Measurements from ENCODE around the gene SLC10A1.

The SLC10A1 gene

DNA sequence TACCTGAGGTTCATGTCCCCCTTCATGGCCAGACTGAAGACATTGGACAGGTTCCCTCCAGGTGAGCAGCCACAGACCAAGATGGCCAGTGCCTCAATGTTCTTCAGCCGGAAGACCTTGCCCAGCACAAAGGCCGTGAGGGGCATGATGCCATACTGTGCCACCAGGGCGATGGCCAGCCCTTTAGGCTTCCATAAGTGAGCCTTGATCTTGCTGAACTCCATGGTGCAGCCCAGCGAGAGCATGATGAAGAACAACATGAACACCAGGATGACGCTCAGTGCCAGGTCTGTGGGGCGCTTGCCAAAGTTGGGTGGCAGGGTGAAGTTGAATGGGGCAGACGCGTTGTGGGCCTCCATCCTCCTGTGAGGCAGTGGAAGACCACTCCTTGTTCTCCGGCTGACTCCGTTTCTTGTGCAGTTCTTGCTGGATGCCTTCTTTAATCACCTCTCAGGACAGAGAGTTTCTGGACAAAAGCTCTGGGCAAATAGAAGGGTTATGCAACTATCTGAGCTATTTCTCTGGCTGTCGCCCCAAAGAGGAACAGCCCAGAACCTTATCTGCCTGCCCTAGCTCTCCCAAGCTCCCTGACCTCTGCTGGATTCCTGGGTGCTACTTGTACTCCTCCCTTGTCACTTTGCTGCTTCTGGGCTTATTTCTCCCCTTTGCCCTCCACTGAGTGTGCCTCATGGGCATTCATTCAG lies at the start of gene SLC10A1:
SLC10A1 (minus strand) TSS at position 445 of the 704 bp plus-strand sequence; CDS start at position 359, 86 bp downstream.
- Mint-ChIP-seq H3K4me1 (no peaks in the 10 kb centered on the region), H3K9me3 (peaks cover 0 to 3% of the 10 kb centered on the region in 2 donors), H3K36me3 (peaks cover 10 to 12% of the 10 kb centered on the region in 2 donors), H3K4me3 (no peak within 1 kb of the TSS), H3K27me3 (peaks cover 12 to 38% of the 10 kb centered on the region in 2 donors), H3K27ac (no peak within 1 kb of the TSS)
- no peak for DNase-seq
- no peak for ATAC-seq (replicated peaks)

DNA sequence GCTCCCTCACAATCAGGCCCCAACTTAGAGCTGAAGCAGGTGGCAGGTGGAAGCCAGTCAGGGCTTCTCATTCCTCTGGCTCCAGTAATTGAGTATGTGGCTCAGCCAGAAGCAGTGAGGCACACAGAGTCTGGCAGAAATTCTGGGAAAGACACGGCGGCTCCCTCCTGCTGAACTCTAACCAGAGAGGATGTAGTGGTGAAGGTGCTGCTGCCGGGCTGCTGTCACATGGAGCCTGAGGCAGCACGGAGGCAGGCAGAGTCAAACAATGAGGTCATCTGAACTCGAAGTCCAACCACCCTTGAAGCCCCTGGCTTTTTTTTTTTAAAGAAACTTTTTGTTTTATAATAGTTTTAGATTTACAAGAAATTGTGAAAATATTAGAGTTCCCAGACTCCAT lies 48.7 kb upstream of the SLC10A1 start:
- no peak overlapping the region for H3K27ac Mint-ChIP-seq
- ATAC-seq (replicated peaks): no peak
- peaks cover 6 to 8% of the 10 kb centered on the region in 2 donors for H3K27me3 Mint-ChIP-seq
- peaks cover 0 to 2% of the 10 kb centered on the region in 2 donors for H3K4me1 Mint-ChIP-seq
- H3K9me3 Mint-ChIP-seq: no peaks in the 10 kb centered on the region
- no peaks in the 10 kb centered on the region for H3K36me3 Mint-ChIP-seq
- DNase-seq: no peak
- no peak overlapping the region for H3K4me3 Mint-ChIP-seq

DNA sequence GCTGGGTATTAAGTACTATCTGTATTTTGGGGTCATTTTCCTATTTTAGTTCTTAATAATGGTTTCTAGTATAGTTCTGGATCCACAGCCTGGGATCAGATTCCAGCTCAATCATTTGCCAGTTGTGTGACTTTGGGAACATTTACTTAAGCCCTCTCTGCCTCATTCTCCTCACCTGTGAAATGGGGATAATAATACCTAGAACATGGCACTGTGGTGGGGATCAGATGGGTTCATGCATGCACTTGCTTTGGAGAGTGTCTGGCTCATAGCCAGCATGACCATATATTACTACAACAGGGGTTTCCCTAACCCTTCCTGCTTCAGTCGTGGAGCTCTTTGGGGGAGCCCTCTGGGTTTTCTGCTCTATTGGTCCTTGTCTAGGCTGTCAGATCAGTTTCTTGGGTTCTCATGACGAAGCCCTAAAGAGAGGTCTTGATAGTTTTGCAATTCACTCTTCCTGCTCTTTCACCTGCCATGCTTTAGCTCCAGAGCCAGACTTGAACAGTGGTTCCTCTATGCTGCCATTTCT lies 48.1 kb upstream of the SLC10A1 start:
- DNase-seq (no peak), ATAC-seq (replicated peaks) (peak in 1 of 2 donors; percentile 61)
- Mint-ChIP-seq H3K27me3 (peaks cover 6 to 7% of the 10 kb centered on the region in 2 donors), H3K36me3 (no peaks in the 10 kb centered on the region), H3K27ac (no peak overlapping the region), H3K4me1 (peaks cover 0 to 2% of the 10 kb centered on the region in 2 donors), H3K9me3 (no peaks in the 10 kb centered on the region), H3K4me3 (no peak overlapping the region)

DNA sequence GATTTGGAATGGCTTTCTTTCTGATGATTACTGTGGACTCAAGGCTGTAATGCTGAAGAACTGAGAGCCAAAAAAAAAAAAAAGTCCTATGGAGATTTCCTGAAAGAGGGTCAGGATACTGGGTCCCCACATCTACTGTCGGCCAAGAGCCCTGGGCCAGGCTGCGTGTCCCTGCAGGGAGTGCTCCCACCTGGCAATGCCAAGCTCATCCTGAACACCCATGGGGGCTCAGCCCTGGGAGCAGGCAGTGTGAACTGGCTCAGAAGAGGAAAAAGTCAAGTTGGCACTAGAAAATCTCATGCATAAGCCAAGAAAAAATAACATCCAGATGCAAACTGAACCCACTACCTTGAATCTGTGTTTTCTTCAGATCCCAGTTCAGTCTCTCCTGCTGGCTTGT lies 47.1 kb upstream of the SLC10A1 start:
- Mint-ChIP-seq H3K4me3 (no peak overlapping the region), H3K9me3 (no peaks in the 10 kb centered on the region), H3K27ac (no peak overlapping the region), H3K36me3 (no peaks in the 10 kb centered on the region), H3K4me1 (peaks cover 0 to 2% of the 10 kb centered on the region in 2 donors), H3K27me3 (peaks cover 0 to 3% of the 10 kb centered on the region in 2 donors)
- ATAC-seq (replicated peaks) (no peak), DNase-seq (no peak)

DNA sequence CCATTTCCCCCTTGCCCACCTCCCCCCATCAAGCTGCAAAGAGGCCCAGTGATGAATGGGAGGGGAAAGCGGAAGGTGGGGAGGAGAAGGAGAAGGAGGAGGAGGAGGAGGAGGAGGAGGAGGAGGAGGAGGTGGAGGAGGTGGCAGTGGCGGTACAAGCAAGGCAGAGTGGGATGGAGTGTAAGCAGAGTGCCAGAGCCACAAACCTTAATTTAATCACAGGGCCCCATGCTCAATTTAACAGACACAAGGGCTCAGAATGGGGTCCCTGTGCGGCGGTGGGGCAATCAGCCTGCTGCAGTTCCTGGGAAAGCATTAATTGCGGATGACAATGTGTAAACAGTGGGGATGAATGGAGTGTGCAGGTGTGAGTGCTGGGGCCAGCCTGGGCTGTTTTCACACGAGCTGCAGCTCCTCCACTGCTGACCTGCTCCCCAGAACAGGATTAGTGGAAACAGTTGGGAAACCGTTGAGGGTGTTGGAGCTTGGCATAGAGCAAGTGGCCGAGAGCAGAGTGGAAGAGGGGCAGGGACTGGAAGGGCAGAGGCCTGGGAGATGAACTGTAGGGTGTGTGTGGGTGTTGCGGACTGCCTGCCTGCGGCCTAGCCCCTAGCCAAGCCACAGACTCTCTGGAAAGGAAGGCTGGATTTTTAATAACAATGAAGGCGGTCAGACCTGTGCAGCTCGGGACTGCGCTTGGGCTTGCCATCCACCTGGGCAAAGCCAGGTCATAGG lies 45.8 kb upstream of the SLC10A1 start:
- DNase-seq: no peak
- H3K27me3 Mint-ChIP-seq: peaks cover 0 to 3% of the 10 kb centered on the region in 2 donors
- no peaks in the 10 kb centered on the region for H3K9me3 Mint-ChIP-seq
- no peaks in the 10 kb centered on the region for H3K4me1 Mint-ChIP-seq
- no peak for ATAC-seq (replicated peaks)
- H3K27ac Mint-ChIP-seq: no peak overlapping the region
- H3K4me3 Mint-ChIP-seq: no peak overlapping the region
- H3K36me3 Mint-ChIP-seq: no peaks in the 10 kb centered on the region

DNA sequence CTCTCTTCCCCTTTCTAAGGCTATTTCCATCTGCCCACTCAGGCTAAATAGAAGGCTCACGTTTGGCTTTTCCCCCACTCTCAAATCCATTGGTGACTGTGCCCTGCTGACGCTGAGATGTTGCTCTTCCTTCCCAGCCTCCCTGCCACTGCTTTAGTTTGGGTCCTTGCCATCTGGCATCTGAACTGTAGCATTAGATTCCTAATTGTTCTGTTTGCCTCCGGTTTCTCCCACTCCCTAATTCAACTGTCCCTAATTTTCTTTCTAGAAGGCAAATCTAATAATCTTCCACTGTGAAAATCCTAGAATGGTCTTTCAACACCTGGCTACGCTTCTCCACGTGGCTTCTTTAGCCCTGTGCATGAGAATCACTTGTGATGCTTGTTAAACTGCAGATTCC lies 44.6 kb upstream of the SLC10A1 start:
- peaks cover 0 to under 1% of the 10 kb centered on the region in 2 donors for H3K27me3 Mint-ChIP-seq
- no peaks in the 10 kb centered on the region for H3K36me3 Mint-ChIP-seq
- no peak overlapping the region for H3K4me3 Mint-ChIP-seq
- ATAC-seq (replicated peaks) (no peak), DNase-seq (no peak)
- no peak overlapping the region for H3K27ac Mint-ChIP-seq
- no peaks in the 10 kb centered on the region for H3K4me1 Mint-ChIP-seq
- H3K9me3 Mint-ChIP-seq: no peaks in the 10 kb centered on the region

DNA sequence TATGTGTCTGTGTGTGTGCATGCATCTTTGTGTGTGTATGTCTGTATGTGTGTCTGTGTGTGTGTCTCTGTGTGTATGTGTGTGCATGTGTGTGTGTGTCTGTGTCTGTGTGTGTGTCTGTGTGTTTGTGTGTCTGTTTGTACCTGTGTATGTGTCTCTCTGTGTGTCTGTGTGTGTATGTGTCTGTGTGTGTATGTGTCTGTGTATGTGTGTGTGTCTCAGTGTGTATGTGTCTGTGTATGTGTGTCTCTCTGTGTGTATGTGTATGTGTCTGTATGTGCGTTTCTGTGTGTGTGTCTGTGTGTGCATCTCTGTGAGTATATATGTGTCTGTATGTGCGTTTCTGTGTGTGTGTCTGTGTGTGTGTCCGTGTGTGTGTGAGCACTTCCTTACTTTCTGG lies 42.6 kb upstream of the SLC10A1 start:
- Mint-ChIP-seq H3K27me3 (peaks cover 3 to 5% of the 10 kb centered on the region in 2 donors), H3K4me3 (no peak overlapping the region), H3K27ac (no peak overlapping the region), H3K4me1 (no peaks in the 10 kb centered on the region), H3K36me3 (no peaks in the 10 kb centered on the region), H3K9me3 (no peaks in the 10 kb centered on the region)
- no peak for DNase-seq
- no peak for ATAC-seq (replicated peaks)

DNA sequence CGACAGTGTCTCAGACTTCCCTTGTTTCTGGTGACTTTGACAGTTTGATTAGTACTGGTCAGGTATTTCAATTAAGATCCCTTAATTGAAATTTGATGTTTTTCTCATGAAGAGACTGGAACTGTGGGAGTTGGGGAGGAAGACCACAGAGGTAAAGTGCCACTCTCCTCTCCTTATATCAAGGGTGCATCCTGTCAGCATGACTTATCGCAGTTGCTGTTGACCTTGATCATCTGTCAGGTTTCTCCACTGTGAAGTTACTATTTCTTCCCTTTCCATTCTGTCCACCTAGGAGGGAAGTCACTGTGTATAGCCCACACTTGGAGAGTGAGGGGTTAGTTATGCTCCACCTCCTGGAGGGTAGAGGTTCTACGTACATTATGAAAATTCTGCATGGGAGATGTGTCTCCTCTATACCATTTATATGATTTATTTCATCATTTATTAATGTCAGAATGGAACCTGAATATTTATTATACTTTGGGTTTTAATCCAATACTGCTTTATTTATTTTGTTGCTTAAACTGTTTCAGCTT lies 41.9 kb upstream of the SLC10A1 start:
- peaks cover 3 to 5% of the 10 kb centered on the region in 2 donors for H3K27me3 Mint-ChIP-seq
- no peak overlapping the region for H3K4me3 Mint-ChIP-seq
- ATAC-seq (replicated peaks) (no peak), DNase-seq (no peak)
- no peaks in the 10 kb centered on the region for H3K36me3 Mint-ChIP-seq
- no peaks in the 10 kb centered on the region for H3K4me1 Mint-ChIP-seq
- H3K27ac Mint-ChIP-seq: no peak overlapping the region
- H3K9me3 Mint-ChIP-seq: no peaks in the 10 kb centered on the region

DNA sequence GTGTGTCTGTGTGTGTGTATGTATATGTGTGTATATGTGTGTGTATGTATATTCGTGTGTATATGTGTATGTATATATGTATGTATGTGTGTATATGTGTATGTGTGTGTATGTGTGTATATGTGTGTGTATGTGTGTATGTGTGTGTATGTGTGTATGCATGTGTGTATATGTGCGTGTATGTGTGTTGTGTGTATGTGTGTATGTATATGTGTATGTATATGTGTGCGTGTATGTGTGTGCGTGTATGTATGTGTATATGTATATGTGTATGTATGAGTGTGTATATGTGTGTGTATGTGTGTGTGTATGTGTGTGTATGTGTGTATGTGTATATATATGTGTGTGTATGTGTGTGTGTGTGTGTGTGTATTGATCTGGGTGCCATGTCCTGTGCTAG lies 31.8 kb upstream of the SLC10A1 start:
- DNase-seq (no peak), ATAC-seq (replicated peaks) (no peak)
- Mint-ChIP-seq H3K4me3 (no peak overlapping the region), H3K27ac (no peak overlapping the region), H3K27me3 (peaks cover 0 to 8% of the 10 kb centered on the region in 2 donors), H3K4me1 (peaks cover 0 to 3% of the 10 kb centered on the region in 2 donors), H3K36me3 (no peaks in the 10 kb centered on the region), H3K9me3 (no peaks in the 10 kb centered on the region)

DNA sequence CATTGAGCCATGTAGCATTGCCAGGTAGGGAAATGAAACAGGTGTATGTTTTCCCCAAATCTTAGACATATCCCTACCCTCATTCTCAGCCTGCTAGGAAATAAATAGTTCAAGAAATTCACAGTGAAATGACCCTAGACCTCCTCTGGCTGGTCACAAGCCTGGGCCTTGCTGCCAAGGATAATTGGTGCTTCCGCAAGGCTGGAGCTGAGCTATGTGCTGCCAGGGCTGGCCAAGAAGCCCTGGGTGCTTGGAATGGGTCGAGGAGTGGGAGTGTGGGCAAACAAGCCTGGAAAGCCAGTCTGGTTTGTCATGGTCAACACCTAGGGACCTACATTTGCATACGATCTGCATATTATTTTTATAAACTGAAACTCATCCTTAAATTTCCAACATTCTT lies 31.3 kb upstream of the SLC10A1 start:
- peaks cover 2 to 8% of the 10 kb centered on the region in 2 donors for H3K27me3 Mint-ChIP-seq
- no peak for ATAC-seq (replicated peaks)
- H3K36me3 Mint-ChIP-seq: no peaks in the 10 kb centered on the region
- no peaks in the 10 kb centered on the region for H3K9me3 Mint-ChIP-seq
- no peak overlapping the region for H3K27ac Mint-ChIP-seq
- no peak for DNase-seq
- H3K4me1 Mint-ChIP-seq: peaks cover 0 to 3% of the 10 kb centered on the region in 2 donors
- no peak overlapping the region for H3K4me3 Mint-ChIP-seq

DNA sequence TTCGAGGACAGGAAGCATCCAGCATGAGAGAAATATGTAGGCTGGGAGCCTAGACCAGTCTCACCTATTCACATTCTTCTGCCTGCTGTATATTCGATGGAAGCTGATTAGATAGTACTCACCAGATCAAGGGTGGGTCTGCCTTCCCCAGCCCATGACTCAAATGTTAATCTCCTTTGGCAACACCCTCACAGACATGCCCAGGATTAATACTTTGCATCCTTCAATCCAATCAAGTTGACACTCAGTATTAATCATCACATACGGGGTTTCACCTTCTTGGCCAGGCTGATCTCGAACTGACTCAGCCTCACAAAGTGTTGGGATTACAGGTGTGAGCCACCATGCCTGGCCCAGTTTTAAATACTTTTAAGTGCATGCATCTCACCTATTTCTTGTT lies 30.5 kb upstream of the SLC10A1 start:
- Mint-ChIP-seq H3K27me3 (peaks cover 5 to 8% of the 10 kb centered on the region in 2 donors), H3K36me3 (no peaks in the 10 kb centered on the region), H3K4me1 (peaks cover 0 to 3% of the 10 kb centered on the region in 2 donors), H3K4me3 (no peak overlapping the region), H3K27ac (no peak overlapping the region), H3K9me3 (no peaks in the 10 kb centered on the region)
- DNase-seq (no peak), ATAC-seq (replicated peaks) (no peak)

DNA sequence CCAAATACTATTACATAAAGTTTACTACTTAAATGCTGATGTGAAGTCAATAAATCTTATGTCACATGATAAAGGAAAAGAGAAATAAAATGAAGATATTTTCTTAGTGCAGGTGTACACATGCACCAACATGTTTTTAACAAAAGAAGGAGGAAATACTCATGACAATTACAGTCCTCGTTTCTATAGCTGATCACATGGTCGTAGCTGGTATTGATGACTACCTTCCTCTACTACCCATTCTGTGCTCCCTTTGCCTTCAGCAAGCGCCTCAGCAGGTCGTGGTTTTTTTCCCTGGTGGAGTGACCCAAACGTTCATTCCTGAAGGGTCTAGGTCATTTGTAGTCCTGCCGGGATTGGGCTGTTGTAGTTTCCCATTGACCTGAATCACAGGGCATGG lies 25.4 kb upstream of the SLC10A1 start:
- H3K9me3 Mint-ChIP-seq: no peaks in the 10 kb centered on the region
- peaks cover 8 to 12% of the 10 kb centered on the region in 2 donors for H3K27me3 Mint-ChIP-seq
- ATAC-seq (replicated peaks) (no peak), DNase-seq (no peak)
- H3K4me1 Mint-ChIP-seq: peaks cover 4 to 8% of the 10 kb centered on the region in 2 donors
- no peak overlapping the region for H3K27ac Mint-ChIP-seq
- no peaks in the 10 kb centered on the region for H3K36me3 Mint-ChIP-seq
- H3K4me3 Mint-ChIP-seq: no peak overlapping the region

DNA sequence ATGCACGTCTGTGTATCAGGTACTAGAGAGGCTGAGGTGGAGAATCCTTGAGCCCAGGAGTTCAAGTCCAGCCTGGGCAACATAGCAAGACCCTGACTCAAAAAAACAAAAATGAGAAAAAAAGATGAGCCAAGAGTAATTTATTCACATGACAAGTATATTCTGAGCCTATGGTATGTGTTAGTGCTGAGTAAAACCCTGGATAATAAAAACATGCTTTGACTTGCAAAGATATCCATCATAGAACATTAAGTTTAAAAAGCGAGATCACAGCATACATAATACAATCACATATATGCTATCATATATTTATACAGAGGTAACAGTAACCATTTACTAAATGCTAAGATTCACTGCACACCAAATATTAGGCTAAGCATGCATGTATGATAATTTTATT lies 23.9 kb upstream of the SLC10A1 start:
- Mint-ChIP-seq H3K27ac (no peak overlapping the region), H3K9me3 (no peaks in the 10 kb centered on the region), H3K27me3 (peaks cover 8 to 12% of the 10 kb centered on the region in 2 donors), H3K4me1 (peaks cover 4 to 8% of the 10 kb centered on the region in 2 donors), H3K36me3 (no peaks in the 10 kb centered on the region), H3K4me3 (no peak overlapping the region)
- ATAC-seq (replicated peaks): no peak
- no peak for DNase-seq

DNA sequence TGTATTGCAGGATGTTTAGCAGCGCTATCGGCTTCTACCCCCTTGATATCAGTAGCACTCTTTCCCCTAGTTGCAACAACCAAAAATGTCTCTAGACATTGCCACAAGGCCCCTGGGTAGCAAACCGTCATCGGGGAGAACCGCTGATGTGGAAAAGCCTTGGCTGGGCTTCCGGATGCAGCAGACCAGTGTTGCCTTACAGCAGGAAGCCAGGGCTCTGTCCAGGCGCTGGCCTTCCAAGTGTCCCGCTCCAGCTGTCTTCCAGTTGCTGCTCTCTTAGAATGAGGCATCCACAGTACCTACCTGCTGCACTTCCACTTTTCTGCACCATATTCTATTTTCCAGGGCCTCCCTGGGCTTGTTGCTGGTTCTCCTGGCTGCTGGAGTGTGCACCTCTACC lies 22.6 kb upstream of the SLC10A1 start:
- H3K27ac Mint-ChIP-seq: no peak overlapping the region

More for the DNA sequence above, 22.6 kb upstream of the SLC10A1 start:
- Mint-ChIP-seq H3K9me3 (no peaks in the 10 kb centered on the region), H3K27me3 (peaks cover 8 to 12% of the 10 kb centered on the region in 2 donors), H3K4me1 (peaks cover 4 to 8% of the 10 kb centered on the region in 2 donors), H3K4me3 (no peak overlapping the region), H3K36me3 (no peaks in the 10 kb centered on the region)
- DNase-seq: no peak
- no peak for ATAC-seq (replicated peaks)

All from stimulated activated naive B cell treated with anti-CD40 and anti-IgM and Interleukin-4, amounts not matched to agents 10 μg/mL and 1 μg/mL and 100 μg/mL, for 72 hours (primary cell).